ENCODE measurements around the gene DHRS7B.
"Not testable (repeated sequence)": the region's sequence is repeated elsewhere in the genome, so short reads cannot be mapped to it uniquely, and the experiment has no call there.

DNA sequence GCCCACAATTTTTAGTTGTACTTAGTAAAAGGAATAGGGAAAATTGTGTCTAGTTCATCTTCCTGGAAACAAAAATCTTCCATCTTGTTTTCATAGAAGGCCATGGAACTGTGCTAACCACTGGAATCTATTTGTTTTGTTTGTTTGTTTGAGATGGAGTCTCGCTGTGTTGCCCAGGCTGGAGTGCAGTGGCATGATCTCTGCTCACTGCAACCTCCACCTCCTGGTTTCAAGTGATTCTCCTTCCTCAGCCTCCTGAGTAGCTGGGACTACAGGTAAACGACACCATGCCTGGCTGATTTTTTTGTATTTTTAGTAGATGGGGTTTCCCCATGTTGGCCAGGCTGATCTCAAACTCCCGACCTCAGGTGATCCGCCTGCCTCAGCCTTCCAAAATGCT lies 2.2 kb upstream of the DHRS7B start:
- TF ChIP-seq, protein P1, sequence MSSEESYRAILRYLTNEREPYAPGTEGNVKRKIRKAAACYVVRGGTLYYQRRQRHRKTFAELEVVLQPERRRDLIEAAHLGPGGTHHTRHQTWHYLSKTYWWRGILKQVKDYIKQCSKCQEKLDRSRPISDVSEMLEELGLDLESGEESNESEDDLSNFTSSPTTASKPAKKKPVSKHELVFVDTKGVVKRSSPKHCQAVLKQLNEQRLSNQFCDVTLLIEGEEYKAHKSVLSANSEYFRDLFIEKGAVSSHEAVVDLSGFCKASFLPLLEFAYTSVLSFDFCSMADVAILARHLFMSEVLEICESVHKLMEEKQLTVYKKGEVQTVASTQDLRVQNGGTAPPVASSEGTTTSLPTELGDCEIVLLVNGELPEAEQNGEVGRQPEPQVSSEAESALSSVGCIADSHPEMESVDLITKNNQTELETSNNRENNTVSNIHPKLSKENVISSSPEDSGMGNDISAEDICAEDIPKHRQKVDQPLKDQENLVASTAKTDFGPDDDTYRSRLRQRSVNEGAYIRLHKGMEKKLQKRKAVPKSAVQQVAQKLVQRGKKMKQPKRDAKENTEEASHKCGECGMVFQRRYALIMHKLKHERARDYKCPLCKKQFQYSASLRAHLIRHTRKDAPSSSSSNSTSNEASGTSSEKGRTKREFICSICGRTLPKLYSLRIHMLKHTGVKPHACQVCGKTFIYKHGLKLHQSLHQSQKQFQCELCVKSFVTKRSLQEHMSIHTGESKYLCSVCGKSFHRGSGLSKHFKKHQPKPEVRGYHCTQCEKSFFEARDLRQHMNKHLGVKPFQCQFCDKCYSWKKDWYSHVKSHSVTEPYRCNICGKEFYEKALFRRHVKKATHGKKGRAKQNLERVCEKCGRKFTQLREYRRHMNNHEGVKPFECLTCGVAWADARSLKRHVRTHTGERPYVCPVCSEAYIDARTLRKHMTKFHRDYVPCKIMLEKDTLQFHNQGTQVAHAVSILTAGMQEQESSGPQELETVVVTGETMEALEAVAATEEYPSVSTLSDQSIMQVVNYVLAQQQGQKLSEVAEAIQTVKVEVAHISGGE (CRISPR knock-in tag; IDR thresholded peaks at IDR 0.05) = not testable (repeated sequence)
- TF ChIP-seq SPI1 (IDR thresholded peaks at IDR 0.05; ENCODE audit: borderline replicate concordance, low read depth, low read length); ZNF766 (CRISPR knock-in tag; conservative IDR thresholded peaks at IDR 0.05); YY1 (IDR thresholded peaks at IDR 0.05; ENCODE audit: borderline replicate concordance in 1 of 3, control insufficient read depth in 1 of 3, extremely low read depth in 1 of 3, insufficient read depth in 3 of 3, insufficient read length in 1 of 3, insufficient replicate concordance in 2 of 3, low read depth in 1 of 3, low read length in 2 of 3); CEBPZ (IDR thresholded peaks at IDR 0.05; ENCODE audit: borderline replicate concordance, low read depth, low read length); HDAC2 (IDR thresholded peaks at IDR 0.05); ZKSCAN1 (IDR thresholded peaks at IDR 0.05; ENCODE audit: low read depth, low read length): not testable (repeated sequence)
